Esophagus squamous epithelium (tissue), 4 donors: ENCODE results near the gene PPP2R5C.

Experiments
- CTCF ChIP-seq, 6 experiments: fragments of 450-650 bp in 4 of 6; fragments of 200-600 bp in 2 of 6; sonication (generic) in 2 of 6; IDR thresholded peaks; one replicate each; pipeline ENCODE4 v1.5.1; 2016 to 2019; ENCODE audit warnings: antibody characterized with exemption in 6 of 6, mild to moderate bottlenecking in 4 of 6, moderate library complexity in 4 of 6
- POLR2A ChIP-seq, 4 donors: fragments of 450-650 bp; IDR thresholded peaks; one replicate each; pipeline ENCODE4 v1.6.1; 2017; ENCODE audit warnings: antibody characterized with exemption in 4 of 4, mild to moderate bottlenecking in 4 of 4, moderate library complexity in 3 of 4

- TF ChIP-seq CTCF (IDR thresholded peaks at IDR 0.05) (no peak), POLR2A (IDR thresholded peaks at IDR 0.05) (no peak)
Observed at GRCh38 chr14:101877766-101878165, 116.3 kb downstream of the PPP2R5C start.
